Coronary artery (tissue), 2 donors: ENCODE data around the gene TMEM51.
A peak's percentile ranks its signal among the peaks of the same experiment; 100 is the strongest.

Experiments
- DNase-seq: peaks from one replicate; pipeline ENCODE4 v3.0.0-alpha.2; 2017; ENCODE audit warnings: low spot score
- H3K27ac ChIP-seq, 2 donors: fragments of 200-600 bp; sonication (generic); one replicate each; pipeline ENCODE4 v1.5.1; 2016 to 2019
- H3K4me3 ChIP-seq: fragments of 200-600 bp; sonication (generic); 2 replicates; pipeline ENCODE4 v1.5.1; 2016; ENCODE audit warnings: mild to moderate bottlenecking, moderate library complexity
- CTCF ChIP-seq: fragments of 200-600 bp; sonication (generic); IDR thresholded peaks from one replicate; pipeline ENCODE4 v1.5.1; 2019; ENCODE audit warnings: antibody characterized with exemption

Gene TMEM51

GRCh38 chr1:15251857-15252835, 98.6 kb downstream of the TMEM51 start:
- no peak for DNase-seq
- no peak for TF ChIP-seq CTCF
- no peak overlapping the region for H3K27ac ChIP-seq
- no peak overlapping the region for H3K4me3 ChIP-seq

GRCh38 chr1:15254559-15254958, 101.0 kb downstream of the TMEM51 start:
- TF ChIP-seq CTCF, result no peak
- no peak overlapping the region for H3K27ac ChIP-seq
- no peak for DNase-seq
- H3K4me3 ChIP-seq, result no peak overlapping the region

GRCh38 chr1:15255582-15256149, 102.1 kb downstream of the TMEM51 start:
- no peak for DNase-seq
- H3K4me3 ChIP-seq, result no peak overlapping the region
- no peak for TF ChIP-seq CTCF
- no peak overlapping the region for H3K27ac ChIP-seq

GRCh38 chr1:15256584-15256983, 103.0 kb downstream of the TMEM51 start:
- no peak for DNase-seq
- no peak overlapping the region for H3K27ac ChIP-seq
- TF ChIP-seq CTCF, result no peak
- no peak overlapping the region for H3K4me3 ChIP-seq

GRCh38 chr1:15257309-15257708, 103.8 kb downstream of the TMEM51 start:
- TF ChIP-seq CTCF, result no peak
- DNase-seq, result no peak
- Histone ChIP-seq H3K4me3 (no peak overlapping the region), H3K27ac (no peak overlapping the region)

GRCh38 chr1:15258833-15259621, 105.5 kb downstream of the TMEM51 start:
- TF ChIP-seq CTCF, result no peak
- DNase-seq, result no peak
- peak overlapping the region in 1 of 2 donors; percentile 33 for H3K27ac ChIP-seq
- no peak overlapping the region for H3K4me3 ChIP-seq
